ENCODE results near the gene OLFML1. TPM values are rescaled to one million over a fixed set of nuclear protein-coding genes. Genes with fewer than 3 reads are reported as not detected.

Gene OLFML1
- total RNA-seq, 1 donor from 2014 or later, result not detected

DNA sequence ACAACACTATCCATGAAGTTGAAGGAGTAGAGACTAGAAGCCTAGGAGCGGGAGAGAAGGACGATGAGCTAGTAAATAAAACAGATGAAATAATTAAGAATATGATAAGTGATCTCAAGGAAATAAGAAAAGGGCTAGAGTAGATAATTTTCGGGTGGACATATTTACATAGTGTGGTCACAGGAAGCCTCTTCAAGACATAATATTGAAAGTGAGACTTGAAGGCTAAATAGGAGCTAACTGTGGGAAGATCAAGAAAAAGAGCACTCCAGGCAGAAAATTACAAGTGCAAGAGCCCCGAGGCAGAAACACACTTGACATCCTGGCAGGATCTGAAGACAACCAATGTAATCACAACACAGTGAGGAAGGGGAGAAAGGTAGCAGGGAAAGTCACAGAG lies 16.6 kb downstream of the OLFML1 start:
- Mint-ChIP-seq H3K27ac (ENCODE audit: unreplicated experiment) (no peak overlapping the region), H3K4me1 (ENCODE audit: low read depth, unreplicated experiment) (no peaks in the 10 kb centered on the region), H3K27me3 (ENCODE audit: low read depth, unreplicated experiment) (peaks cover 5% of the 10 kb centered on the region), H3K9me3 (ENCODE audit: unreplicated experiment) (no peaks in the 10 kb centered on the region), H3K4me3 (ENCODE audit: unreplicated experiment) (no peak overlapping the region), H3K36me3 (ENCODE audit: low read depth, unreplicated experiment) (no peaks in the 10 kb centered on the region)
- H2AFZ ChIP-seq (ENCODE audit: low read depth, low read length), result no peak overlapping the region
- H3K27me3 ChIP-seq (ENCODE audit: insufficient read depth, low read length), result no peaks in the 10 kb centered on the region
- TF ChIP-seq, protein P1, sequence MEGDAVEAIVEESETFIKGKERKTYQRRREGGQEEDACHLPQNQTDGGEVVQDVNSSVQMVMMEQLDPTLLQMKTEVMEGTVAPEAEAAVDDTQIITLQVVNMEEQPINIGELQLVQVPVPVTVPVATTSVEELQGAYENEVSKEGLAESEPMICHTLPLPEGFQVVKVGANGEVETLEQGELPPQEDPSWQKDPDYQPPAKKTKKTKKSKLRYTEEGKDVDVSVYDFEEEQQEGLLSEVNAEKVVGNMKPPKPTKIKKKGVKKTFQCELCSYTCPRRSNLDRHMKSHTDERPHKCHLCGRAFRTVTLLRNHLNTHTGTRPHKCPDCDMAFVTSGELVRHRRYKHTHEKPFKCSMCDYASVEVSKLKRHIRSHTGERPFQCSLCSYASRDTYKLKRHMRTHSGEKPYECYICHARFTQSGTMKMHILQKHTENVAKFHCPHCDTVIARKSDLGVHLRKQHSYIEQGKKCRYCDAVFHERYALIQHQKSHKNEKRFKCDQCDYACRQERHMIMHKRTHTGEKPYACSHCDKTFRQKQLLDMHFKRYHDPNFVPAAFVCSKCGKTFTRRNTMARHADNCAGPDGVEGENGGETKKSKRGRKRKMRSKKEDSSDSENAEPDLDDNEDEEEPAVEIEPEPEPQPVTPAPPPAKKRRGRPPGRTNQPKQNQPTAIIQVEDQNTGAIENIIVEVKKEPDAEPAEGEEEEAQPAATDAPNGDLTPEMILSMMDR (IDR thresholded peaks at IDR 0.05; ENCODE audit: insufficient read depth, low read depth, low read length), result no peak
- TF ChIP-seq EZH2 (IDR thresholded peaks at IDR 0.05; ENCODE audit: insufficient read depth, low read length), result no peak
- no peaks in the 10 kb centered on the region for H3K4me1 ChIP-seq (ENCODE audit: insufficient read depth, low read length)
- H3K4me3 ChIP-seq (ENCODE audit: insufficient read depth, low read depth, low read length), result no peak overlapping the region
- H3K36me3 ChIP-seq (ENCODE audit: insufficient read depth, low read length), result no peaks in the 10 kb centered on the region
- H3K27ac ChIP-seq (ENCODE audit: low read depth, low read length), result no peak overlapping the region
- no peaks in the 10 kb centered on the region for H3K79me2 ChIP-seq (ENCODE audit: insufficient read depth, low read length)
- no peak overlapping the region for H3K9ac ChIP-seq (ENCODE audit: low read length)
- H3K9me3 ChIP-seq (ENCODE audit: insufficient read depth, low read depth, low read length), result no peaks in the 10 kb centered on the region
- H3K4me2 ChIP-seq (ENCODE audit: low read length), result no peak overlapping the region
- H4K20me1 ChIP-seq (ENCODE audit: insufficient read depth, low read length), result no peaks in the 10 kb centered on the region
- FAIRE-seq (no peak), DNase-seq (ENCODE audit: low read depth) (no peak)

DNA sequence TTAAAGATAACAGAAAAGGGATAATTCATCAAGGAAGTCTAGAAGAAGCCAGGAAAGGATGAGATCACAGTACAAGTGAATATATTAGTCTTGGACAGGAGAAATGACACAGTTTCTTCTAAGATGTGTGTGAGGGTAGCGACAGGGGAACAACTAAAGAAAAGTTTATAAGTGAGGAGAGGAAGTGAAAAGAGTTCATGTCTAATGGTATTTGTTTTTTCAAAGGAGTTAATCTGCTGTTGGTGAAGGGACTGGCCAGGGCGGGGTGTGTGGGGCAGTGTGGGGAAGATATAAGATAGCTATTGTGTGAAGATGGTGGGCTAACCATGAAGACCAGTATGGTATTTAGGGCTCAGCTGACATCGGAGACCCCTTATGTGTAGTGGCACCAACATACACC lies 20.9 kb downstream of the OLFML1 start:
- no peaks in the 10 kb centered on the region for H3K9me3 Mint-ChIP-seq (ENCODE audit: unreplicated experiment)
- no peak for FAIRE-seq
- no peaks in the 10 kb centered on the region for H3K4me1 Mint-ChIP-seq (ENCODE audit: low read depth, unreplicated experiment)

DNA sequence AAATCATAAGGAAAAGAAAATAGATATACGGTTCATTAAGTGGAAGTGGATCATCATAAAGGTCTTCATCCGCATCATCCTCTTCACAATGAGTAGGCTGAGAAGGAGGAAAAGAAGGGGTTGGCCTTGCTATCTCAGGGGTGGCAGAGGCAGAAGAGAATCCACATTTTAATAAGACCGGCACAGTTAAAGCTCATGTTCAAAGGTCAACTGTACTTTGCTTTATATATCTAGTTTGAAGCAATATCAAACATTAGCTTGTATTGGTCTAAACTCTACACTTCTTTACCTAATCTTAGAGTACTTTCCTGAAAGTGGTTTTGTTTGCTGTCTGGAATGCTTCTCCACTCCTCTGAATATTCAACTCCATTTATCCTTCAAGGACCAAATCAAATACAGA lies 22.8 kb downstream of the OLFML1 start:
- H3K4me3 ChIP-seq (ENCODE audit: insufficient read depth, low read depth, low read length), result no peak overlapping the region
- no peak for FAIRE-seq

More for the DNA sequence above, 20.9 kb downstream of the OLFML1 start:
- Histone ChIP-seq H3K79me2 (ENCODE audit: insufficient read depth, low read length) (no peaks in the 10 kb centered on the region), H3K9ac (ENCODE audit: low read length) (no peak overlapping the region), H3K4me1 (ENCODE audit: insufficient read depth, low read length) (no peaks in the 10 kb centered on the region), H3K36me3 (ENCODE audit: insufficient read depth, low read length) (no peaks in the 10 kb centered on the region), H3K9me3 (ENCODE audit: insufficient read depth, low read depth, low read length) (no peaks in the 10 kb centered on the region), H3K27me3 (ENCODE audit: insufficient read depth, low read length) (no peaks in the 10 kb centered on the region), H2AFZ (ENCODE audit: low read depth, low read length) (no peak overlapping the region), H3K4me2 (ENCODE audit: low read length) (no peak overlapping the region), H3K27ac (ENCODE audit: low read depth, low read length) (no peak overlapping the region), H3K4me3 (ENCODE audit: insufficient read depth, low read depth, low read length) (no peak overlapping the region), H4K20me1 (ENCODE audit: insufficient read depth, low read length) (no peaks in the 10 kb centered on the region)
- Mint-ChIP-seq H3K4me3 (ENCODE audit: unreplicated experiment) (no peak overlapping the region), H3K36me3 (ENCODE audit: low read depth, unreplicated experiment) (no peaks in the 10 kb centered on the region), H3K27ac (ENCODE audit: unreplicated experiment) (no peak overlapping the region), H3K27me3 (ENCODE audit: low read depth, unreplicated experiment) (peaks cover 11% of the 10 kb centered on the region)
- TF ChIP-seq, protein P1 (IDR thresholded peaks at IDR 0.05; ENCODE audit: insufficient read depth, low read depth, low read length), result no peak
- no peak for TF ChIP-seq EZH2 (IDR thresholded peaks at IDR 0.05; ENCODE audit: insufficient read depth, low read length)
- DNase-seq (ENCODE audit: low read depth), result no peak

More for the DNA sequence above, 22.8 kb downstream of the OLFML1 start:
- DNase-seq (ENCODE audit: low read depth), result no peak
- Mint-ChIP-seq H3K9me3 (ENCODE audit: unreplicated experiment) (no peaks in the 10 kb centered on the region), H3K4me1 (ENCODE audit: low read depth, unreplicated experiment) (no peaks in the 10 kb centered on the region), H3K36me3 (ENCODE audit: low read depth, unreplicated experiment) (no peaks in the 10 kb centered on the region), H3K27ac (ENCODE audit: unreplicated experiment) (no peak overlapping the region), H3K4me3 (ENCODE audit: unreplicated experiment) (no peak overlapping the region), H3K27me3 (ENCODE audit: low read depth, unreplicated experiment) (peaks cover 11% of the 10 kb centered on the region)
- no peaks in the 10 kb centered on the region for H4K20me1 ChIP-seq (ENCODE audit: insufficient read depth, low read length)
- no peak overlapping the region for H3K27ac ChIP-seq (ENCODE audit: low read depth, low read length)
- TF ChIP-seq, protein P1 (IDR thresholded peaks at IDR 0.05; ENCODE audit: insufficient read depth, low read depth, low read length), result no peak
- no peak for TF ChIP-seq EZH2 (IDR thresholded peaks at IDR 0.05; ENCODE audit: insufficient read depth, low read length)
- no peaks in the 10 kb centered on the region for H3K27me3 ChIP-seq (ENCODE audit: insufficient read depth, low read length)
- H3K4me1 ChIP-seq (ENCODE audit: insufficient read depth, low read length), result no peaks in the 10 kb centered on the region
- H3K4me2 ChIP-seq (ENCODE audit: low read length), result no peak overlapping the region
- no peaks in the 10 kb centered on the region for H3K79me2 ChIP-seq (ENCODE audit: insufficient read depth, low read length)
- no peak overlapping the region for H2AFZ ChIP-seq (ENCODE audit: low read depth, low read length)
- no peaks in the 10 kb centered on the region for H3K9me3 ChIP-seq (ENCODE audit: insufficient read depth, low read depth, low read length)
- no peak overlapping the region for H3K9ac ChIP-seq (ENCODE audit: low read length)
- no peaks in the 10 kb centered on the region for H3K36me3 ChIP-seq (ENCODE audit: insufficient read depth, low read length)
